Prostate gland (tissue), 2 donors: Measurements from ENCODE around the gene PRDX5.

ENCODE experiments used
- CTCF ChIP-seq, 4 experiments: fragments of 200-600 bp in 2 of 4; fragments of 450-650 bp in 2 of 4; sonication (generic) in 2 of 4; IDR thresholded peaks; 1 replicate in 3 of 4; 2 replicates in 1 of 4; pipeline ENCODE4 v1.5.1; 2016 to 2019; ENCODE audit warnings: antibody characterized with exemption in 4 of 4, mild to moderate bottlenecking in 2 of 4, moderate library complexity in 2 of 4
- POLR2A ChIP-seq: fragments of 450-650 bp; IDR thresholded peaks from one replicate; pipeline ENCODE4 v1.6.1; 2016; ENCODE audit warnings: antibody characterized with exemption, mild to moderate bottlenecking

GRCh38 chr11:64291262-64291751 lies 26.6 kb upstream of the PRDX5 start, which contains the start of gene KCNK4:
- TF ChIP-seq CTCF (IDR thresholded peaks at IDR 0.05) (no peak), POLR2A (no peak)
